Inferior parietal cortex (tissue), 1 donor: ENCODE measurements around the gene HORMAD1.
"Not testable (repeated sequence)": the region's sequence is repeated elsewhere in the genome, so short reads cannot be mapped to it uniquely, and the experiment has no call there.

Experiments used
- DNase-seq: peaks from one replicate; pipeline ENCODE4 v3.0.0-alpha.2; 2016; ENCODE audit errors: extremely low spot score

HORMAD1 gene

DNA sequence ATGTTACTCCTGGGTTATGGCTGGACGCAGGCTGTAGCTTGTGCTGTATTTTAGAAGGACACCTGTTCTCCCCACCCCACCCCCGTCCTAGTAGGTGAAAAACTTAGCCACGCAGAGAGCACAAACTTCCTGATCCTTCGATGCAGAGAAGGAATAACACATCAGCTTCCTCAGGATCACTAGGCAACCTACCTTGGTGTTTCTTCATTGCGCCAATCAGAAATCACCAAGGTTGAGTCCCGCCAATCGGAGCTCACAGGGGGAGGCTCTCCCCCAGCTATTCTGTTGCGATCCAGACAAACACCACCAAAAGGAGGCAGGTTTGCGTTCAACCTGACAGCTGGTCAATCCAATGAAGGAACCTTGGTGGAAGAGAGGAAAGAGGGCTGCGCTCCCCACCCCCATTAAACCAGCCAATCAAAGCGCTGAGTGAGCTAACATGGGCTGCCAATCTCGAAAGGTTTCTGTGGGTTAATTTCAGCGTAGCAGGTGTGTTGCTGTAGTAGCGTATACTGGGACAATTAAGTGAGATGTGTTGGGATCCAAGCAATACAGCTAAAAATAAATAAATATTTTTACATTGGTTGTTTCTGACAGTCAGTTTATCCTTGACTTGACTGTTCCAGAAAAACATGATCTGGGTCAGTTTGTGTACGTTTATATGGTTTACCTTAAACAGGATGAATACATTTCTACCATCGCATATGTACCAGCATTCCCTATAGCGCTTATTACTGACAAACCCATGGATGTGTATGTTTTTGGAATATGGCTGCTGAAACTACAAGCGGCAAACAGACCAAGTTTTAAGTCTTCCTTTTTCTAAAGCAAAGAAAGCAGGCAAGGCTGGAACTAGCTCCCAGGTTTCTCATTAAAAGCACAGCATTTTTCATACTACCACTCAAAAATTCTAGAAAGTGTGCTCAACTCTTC is 23.4 kb downstream of the HORMAD1 start, which contains the start of gene GOLPH3L:
Gene GOLPH3L (minus strand): TSS at position 160 of the 933 bp plus-strand sequence. CDS start 2,316 bp downstream, outside the sequence.
- peak; percentile 97 for DNase-seq

DNA sequence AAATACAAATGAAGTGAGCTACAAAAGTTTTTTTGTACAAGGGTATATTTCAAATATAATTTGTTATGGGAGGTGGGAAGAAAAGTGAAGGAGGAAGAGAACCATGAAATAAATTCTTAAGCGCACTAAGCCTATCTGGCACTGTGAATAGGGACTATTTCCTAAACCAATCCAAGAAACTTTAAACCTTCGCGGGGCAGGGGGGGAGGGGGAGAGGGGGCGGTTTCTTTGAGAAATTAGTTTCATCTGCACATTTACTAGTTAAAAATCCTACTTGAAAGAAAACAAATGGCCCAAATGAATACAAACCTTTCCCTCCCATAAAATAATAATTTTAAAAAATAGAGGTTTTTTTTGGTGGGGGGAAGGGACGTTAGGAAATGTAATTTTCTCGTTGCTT is 24.1 kb downstream of the HORMAD1 start:
- no peak for DNase-seq

DNA sequence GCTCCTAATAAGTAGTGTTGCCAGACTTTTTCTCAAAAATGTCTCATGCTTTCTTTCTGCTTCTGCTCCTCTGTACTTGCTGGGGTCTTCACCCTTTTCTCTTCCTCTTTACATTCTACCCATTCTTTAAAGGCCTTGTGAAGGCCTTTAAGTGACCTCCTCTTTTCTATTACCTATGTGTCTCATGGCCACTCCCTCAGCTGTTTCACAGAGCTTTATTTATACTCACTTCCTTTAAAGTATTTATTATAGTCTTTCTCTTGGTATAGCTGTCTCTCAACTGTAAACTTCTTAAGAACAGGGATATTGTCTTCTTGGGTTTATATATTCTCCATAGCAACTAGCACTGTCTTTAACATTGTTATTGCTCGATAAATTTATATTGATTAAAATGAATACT is 24.5 kb downstream of the HORMAD1 start:
- DNase-seq, result no peak

DNA sequence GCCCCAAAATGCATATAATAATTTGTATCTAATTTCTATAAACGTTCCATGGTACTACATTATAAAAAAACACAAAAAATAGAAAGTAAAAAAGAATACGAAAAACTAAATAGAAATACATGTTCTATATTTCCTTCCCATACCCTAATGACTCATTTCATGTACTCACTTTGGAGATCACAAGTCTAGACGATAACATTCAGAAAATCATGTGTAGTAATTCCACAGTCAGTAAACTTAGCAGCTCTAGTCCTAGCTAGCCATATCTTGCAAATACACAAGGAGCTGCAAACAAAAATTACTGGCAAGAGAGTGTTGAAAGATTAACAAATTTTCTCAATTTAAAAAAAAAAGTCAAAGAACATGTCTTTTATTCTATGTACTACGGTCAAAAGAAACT is 25.1 kb downstream of the HORMAD1 start:
- DNase-seq, result no peak

DNA sequence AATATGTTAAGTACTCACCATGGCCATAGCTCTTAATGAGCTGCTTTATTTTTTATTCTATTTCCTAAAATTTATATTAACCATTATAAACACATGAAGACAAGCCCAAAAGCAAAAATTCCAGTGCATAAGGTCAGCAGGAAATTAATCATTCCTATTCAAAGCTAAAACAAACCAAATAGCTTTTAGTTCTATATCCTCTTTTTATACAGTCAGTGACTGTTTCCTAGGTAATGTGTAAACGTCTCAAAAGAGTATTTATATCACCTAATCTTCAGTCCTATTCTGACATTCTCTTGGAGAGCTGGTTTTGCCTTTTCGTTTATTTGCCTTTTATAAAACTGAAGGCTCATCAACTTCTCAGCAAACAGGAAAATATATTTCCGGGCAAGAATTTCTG is 28.0 kb downstream of the HORMAD1 start:
- no peak for DNase-seq

DNA sequence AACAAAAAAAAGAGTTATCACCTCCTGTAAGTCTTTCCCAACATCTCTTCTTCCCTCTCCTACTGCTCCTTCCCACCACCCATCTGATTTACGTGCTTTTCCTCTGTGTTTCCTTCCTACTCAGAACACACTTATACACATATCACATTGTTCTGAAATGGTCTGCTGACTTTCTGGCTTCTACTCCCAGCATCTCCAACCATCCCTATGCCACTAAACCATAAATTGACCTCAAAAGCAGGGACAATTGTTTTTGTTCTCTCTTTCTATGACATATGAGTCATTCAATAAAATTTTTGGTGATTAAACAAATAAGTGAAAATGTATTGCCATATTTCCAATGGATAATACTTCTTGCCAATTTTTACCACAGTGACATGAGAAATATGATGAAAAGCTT is 31.9 kb downstream of the HORMAD1 start:
- no peak for DNase-seq

DNA sequence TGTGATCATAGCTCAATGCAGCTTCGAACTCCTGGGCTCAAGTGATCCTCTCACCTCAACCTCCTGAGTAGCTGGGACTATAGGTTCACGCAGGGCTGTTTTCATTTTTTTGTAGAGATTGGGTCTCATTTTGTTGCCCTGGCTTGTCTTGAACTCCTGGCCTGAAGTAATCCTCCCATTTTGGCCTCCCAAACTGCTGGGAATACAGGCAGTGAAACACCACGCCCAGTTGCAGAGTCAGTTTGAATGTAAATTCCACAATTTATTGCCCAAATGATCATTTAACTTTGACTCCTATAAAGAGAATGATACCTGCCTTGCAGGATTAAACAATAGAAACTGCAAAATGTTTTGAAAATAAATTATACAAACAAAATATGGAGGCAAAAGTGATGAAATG is 34.4 kb downstream of the HORMAD1 start:
- DNase-seq, result no peak

DNA sequence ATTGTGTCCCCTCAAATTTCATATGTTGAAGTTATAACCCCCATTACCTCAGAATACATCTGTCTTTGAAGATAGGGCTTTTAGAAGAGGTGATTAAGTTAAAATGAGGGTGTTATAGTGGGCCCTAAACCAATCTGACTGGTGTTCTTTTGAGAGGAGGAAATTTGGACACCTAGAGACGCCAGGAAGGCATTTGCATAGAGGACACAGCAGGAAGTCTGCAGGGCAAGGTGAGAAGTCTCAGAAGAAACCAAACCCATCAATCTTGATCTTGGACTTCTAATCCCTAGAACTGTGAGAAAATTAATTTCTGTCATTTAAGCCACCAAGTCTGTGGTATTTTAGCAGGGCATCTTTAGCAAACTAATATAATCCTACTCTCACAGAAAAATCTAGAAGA is 36.8 kb downstream of the HORMAD1 start:
- DNase-seq, result no peak

DNA sequence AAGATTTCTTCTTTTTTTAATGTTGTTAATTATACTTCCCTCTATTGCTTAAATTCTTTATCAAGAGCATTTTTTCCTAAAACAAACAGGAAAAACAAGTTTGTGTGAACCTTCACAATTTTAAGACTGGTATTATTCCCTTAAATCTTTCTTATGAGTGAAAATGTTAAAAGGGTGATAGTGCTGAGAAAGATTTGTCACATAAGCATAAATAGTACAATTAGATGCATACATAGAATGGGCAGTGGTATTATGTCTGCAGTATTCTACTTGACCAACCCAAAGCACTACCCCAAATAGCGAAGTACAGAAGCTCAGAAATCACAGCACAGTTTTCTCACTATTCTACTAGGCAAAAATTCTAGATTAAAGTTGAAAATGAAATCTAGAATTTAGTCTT is 41.7 kb downstream of the HORMAD1 start:
- DNase-seq, result no peak

DNA sequence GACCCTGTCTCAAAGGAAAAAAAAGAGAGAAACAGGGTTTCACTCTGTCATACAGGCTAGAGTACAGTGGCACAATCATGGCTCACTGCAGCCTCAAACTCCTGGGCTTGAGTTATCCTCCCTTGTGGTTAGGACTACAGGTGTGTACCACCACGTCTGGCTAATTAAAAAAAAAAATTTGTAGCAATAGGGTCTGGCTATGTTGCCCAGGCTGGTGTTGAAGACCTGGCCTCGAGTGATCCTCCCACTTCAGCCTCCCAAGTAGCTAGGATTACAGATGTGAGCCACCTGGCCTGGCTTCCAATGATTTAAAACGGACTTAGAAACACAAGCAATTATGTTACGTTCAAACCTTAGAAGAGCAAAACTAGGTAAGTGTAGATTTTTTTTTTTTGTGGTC is 45.8 kb downstream of the HORMAD1 start:
- DNase-seq, result no peak

DNA sequence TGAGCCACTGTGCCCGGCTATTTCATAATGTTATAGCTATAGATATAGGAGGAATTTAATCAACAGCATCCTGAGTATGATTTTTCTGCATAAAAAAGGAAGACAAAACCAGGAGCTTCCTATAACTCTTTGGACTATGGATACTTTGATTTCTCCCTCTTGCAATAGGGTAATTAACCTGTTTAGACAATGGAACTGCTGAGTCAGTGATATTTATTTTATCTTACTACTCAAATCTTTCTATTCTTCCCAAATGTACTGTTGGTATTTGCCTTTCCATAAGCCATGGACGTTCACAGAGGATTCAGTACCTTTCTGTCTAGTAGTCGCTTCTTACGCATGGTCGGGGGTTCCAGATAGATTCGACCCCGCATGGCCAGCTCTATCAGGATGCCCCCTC is 57.4 kb downstream of the HORMAD1 start:
- no peak for DNase-seq

DNA sequence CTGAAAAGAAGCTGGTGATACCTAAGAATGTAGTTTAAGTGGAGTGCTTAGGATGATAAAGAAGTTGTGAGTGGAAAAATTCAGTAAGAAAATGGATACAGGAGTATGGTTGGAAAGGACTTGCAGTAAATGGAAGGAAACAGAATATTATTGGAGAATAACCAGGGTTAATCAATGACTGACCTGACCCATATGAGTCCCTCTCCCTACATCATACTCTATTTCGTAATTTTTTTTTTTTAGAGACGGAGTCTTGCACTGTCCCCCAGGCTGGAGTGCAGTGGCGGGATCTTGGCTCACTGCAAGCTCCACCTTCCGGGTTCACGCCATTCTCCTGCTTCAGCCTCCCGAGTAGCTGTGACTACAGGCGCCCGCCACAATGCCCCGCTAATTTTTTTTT is 57.9 kb downstream of the HORMAD1 start:
- DNase-seq, result no peak

DNA sequence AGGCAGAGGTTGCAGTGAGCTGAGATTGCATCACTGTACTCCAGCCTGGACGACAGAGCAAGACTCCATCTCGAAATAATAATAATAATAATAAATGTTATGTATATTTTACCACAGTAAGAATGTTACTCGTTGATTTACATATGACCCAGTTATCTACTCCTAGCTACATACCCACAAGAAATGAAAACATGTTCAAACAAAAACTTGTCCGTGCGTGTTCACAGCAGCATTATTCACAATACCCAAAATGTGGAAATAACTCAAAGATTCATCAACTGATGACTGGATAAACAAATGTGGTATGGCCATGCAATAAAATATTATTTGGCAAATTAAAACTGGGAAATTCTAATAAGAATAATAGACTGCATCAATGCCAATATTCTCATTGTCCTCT is 59.5 kb downstream of the HORMAD1 start:
- DNase-seq, result no peak

DNA sequence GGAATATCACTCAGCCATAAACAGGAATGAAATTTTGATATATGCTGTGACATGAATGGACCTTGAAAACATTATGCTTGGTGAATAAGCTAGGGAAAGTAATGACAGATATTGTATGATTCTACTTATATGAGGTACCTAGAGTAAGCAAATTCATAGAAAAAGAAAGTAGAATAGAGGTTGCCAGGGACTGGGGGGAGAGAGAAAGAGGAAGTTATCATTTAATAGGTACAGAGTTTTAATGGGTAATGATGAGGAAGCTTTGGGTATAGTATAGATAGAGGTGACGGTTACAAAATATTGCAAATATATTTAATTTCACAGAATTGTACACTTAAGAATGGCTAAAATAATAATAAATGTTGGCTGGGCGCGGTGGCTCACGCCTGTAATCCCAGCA is 60.1 kb downstream of the HORMAD1 start:
- no peak for DNase-seq

DNA sequence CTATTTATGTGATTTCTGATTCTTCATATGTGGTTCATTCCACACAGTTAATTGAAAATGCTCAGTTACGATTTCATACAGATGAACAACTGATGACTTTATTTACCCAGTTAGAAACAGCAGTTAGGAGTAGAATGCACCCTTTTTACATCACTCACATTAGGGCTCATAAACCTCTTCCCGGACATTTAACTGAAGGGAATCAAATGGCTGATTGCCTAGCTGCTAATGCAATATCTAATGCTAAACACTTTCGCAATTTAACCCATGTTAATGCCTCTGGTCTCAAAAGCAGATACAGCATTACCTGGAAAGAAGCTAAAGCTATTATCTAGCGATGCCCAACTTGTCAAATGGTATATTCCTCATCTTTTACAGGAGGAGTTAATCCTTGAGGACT is 63.6 kb downstream of the HORMAD1 start:
- DNase-seq, result not testable (repeated sequence)

DNA sequence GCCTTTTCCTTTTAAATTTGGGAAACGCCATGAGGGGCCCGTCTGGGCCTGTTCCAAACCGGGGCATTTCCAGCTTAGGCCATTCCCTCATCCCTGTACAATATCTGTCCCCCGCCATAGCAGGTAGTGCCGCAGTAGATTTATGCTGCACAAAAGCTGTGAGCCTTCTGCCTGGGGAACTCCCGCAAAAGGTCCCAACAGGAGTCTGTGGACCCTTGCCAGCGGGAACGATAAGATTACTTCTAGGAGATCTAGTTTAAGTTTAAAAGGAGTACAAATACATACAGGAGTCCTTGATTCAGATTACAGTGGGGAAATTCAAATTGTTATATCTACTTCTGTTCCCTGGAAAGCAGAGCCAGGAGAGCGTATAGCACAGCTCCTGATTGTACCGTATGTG is 66.1 kb downstream of the HORMAD1 start:
- DNase-seq, result not testable (repeated sequence)

DNA sequence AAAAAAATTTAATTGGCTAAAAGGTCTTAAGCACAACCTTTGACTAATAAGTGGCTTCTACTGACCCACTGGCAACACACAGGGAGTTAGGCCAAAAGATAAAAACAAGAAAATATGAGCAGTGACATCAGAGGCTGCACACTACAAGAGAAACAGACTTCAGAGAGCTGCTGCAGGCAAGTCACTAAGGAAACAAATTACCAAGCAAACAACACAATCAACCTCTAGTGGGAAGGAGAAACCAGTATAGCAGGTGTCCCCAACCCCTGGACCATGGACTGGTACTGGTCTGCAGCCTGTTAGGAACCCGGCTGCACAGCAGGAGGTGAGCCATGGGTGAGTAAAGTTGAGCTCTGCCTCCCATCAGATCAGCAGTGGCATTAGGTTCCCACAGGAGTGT is 70.5 kb downstream of the HORMAD1 start:
- no peak for DNase-seq

DNA sequence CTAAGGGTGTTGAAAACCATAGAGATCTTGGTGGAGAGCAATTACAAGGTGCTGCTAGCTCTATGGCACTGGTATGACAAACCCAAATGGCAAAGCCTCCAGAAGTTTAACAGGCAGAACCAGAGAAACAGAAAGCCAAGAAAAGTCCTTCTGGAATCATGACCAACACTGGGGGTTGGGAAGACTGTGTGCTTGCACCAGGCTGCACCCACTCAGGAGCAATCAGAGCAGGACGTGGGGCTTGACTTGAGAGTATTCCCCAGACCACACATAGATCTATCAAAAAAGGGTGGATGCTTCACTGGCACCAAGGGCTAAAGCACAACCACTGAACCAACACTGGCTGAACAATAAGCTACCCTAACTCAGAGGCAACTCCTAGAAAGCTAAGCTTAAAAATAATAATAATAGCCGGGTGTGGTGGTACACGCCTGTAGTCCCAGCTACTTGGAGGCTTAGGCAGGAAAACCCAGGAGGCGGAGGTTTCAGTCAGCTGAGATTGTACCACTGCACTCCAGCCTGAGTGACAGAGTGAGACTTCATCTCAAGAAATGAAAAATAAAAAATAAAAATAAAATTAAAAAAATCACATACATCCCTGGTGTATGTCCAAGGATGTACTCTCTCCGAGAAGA is 71.1 kb downstream of the HORMAD1 start:
- no peak for DNase-seq
